Activated naive CD4-positive, alpha-beta T cell treated with anti-CD3 and anti-CD28 coated beads for 36 hours (primary cell): ENCODE results near the gene CHST12. TPM values are rescaled to one million over a fixed set of nuclear protein-coding genes. Genes with fewer than 3 reads are reported as not detected.
A peak's percentile ranks its signal among the peaks of the same experiment; 100 is the strongest.

Experiments
- CTCF ChIA-PET: fragments of 350-600 bp; sonication (Branson Sonifier 250); formaldehyde crosslinking; loops from one replicate; lab custom pipeline; 2021; ENCODE audit warnings: antibody characterized with exemption; lab: Charles Lee
- DNase-seq: peaks from one replicate; pipeline ENCODE4 v3.0.0-alpha.2; 2020
- H3K27ac Mint-ChIP-seq: one replicate; pipeline ENCODE4 v1.8.0; 2021; ENCODE audit warnings: mild to moderate bottlenecking, mixed read lengths
- H3K27me3 Mint-ChIP-seq: one replicate; pipeline ENCODE4 v1.8.0; 2021; ENCODE audit warnings: low read depth, mixed read lengths
- H3K36me3 Mint-ChIP-seq: one replicate; pipeline ENCODE4 v1.8.0; 2021; ENCODE audit warnings: low read depth, mixed read lengths
- H3K4me1 Mint-ChIP-seq: one replicate; pipeline ENCODE4 v1.8.0; 2021; ENCODE audit warnings: low read depth, mixed read lengths
- H3K4me3 Mint-ChIP-seq: one replicate; pipeline ENCODE4 v1.8.0; 2021; ENCODE audit warnings: mild to moderate bottlenecking, moderate library complexity, mixed read lengths
- H3K9me3 Mint-ChIP-seq: one replicate; pipeline ENCODE4 v1.8.0; 2021; ENCODE audit warnings: mixed read lengths
- intact Hi-C: fragments of 100-400 bp; cut with micrococcal nuclease; formaldehyde crosslinking; loops from one replicate; pipeline ENCODE4 v1.15.1; 2023
- total RNA-seq, 2 experiments: library from RNA; stranded (reverse); gene quantifications; one replicate each; pipeline ENCODE4 v1.2.3, GENCODE V29; 2021

Gene CHST12
- total RNA-seq, 2 experiments from 2014 or later = 0.62 to 0.64 TPM

DNA sequence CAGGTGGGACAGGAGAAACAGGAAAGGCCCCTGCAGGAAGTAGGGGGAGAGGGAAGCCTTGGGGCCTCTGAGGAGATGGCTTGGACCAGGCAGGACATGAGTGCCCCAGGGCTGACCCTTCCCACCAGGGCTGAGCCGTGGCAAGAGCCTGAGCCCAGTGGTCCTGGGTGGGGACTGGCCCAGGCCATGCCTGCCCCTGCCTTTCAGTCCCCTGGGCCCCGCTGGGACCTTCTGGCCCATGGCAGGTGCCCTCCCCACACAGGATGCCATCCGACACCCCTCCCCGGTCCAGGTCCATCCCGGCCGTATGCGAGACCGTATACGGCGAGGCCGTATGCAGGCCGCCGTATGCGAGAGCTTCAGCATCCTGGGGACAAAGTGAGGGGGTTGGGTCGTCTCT is 70.8 kb downstream of the CHST12 start:
- Mint-ChIP-seq H3K9me3 (no peaks in the 10 kb centered on the region), H3K27me3 (peaks cover 4% of the 10 kb centered on the region), H3K27ac (no peak overlapping the region), H3K4me1 (no peaks in the 10 kb centered on the region), H3K36me3 (no peaks in the 10 kb centered on the region), H3K4me3 (no peak overlapping the region)
- no peak for DNase-seq
- intact Hi-C loops = no loop called here
- CTCF ChIA-PET = no interaction called here

DNA sequence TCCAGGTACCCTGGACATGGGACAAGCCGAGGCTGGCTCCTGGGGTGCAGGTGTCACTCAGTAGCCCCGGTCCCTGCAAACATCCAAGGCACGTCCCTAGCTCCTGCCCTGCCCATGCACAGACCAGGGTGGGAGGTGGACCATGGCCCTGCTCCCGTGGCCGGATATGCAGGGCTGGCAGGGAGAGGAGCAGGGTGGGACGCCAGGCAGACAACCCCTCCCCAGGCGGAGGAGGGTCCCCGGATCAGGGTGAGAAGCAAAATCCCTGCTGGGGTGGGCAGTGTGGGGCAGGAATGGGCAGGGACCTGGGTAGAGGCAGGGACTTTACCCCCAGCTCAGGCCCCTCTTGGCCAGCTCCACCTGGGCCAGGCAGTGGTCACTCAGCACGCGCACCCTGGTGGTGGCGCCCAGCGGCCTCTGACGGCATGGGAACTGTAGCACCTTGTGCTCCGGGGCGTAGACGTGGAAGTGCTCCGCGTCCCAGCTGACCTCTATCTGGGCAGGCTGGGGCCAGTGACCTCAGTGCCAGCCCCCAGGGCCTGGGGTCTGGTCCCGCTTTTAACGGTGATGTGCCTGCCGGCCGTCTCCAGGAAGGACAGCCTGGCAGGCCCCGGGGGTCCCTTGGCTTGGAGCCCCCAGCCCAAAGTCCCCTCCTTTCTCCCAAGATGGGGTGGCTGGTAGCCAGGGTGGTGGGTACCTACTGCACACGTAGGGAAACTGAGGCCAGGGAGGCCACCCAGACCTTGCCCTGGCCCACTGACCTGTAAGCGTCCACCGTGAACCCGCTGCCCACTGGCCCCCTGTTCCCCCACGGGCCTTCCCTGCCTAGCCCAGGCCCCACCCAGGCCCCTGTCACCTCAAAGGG is 71.6 kb downstream of the CHST12 start:
- H3K36me3 Mint-ChIP-seq = no peaks in the 10 kb centered on the region
- H3K9me3 Mint-ChIP-seq = no peaks in the 10 kb centered on the region
- intact Hi-C loops = loop anchor here (5.0 kb wide), 2 partner anchors 52 to 82 kb away; partner anchors contain the start of genes BRAT1 and IQCE
- H3K27ac Mint-ChIP-seq = no peak overlapping the region
- no peak for DNase-seq
- no peaks in the 10 kb centered on the region for H3K4me1 Mint-ChIP-seq
- no peak overlapping the region for H3K4me3 Mint-ChIP-seq
- CTCF ChIA-PET = no interaction called here
- peaks cover 4% of the 10 kb centered on the region for H3K27me3 Mint-ChIP-seq

GRCh38 chr7:2475678-2476015 is 72.2 kb downstream of the CHST12 start:
- Mint-ChIP-seq H3K9me3 (no peaks in the 10 kb centered on the region), H3K4me3 (no peak overlapping the region), H3K27me3 (peaks cover 1% of the 10 kb centered on the region), H3K4me1 (no peaks in the 10 kb centered on the region), H3K36me3 (no peaks in the 10 kb centered on the region), H3K27ac (no peak overlapping the region)
- DNase-seq = no peak
- CTCF ChIA-PET = no interaction called here
- intact Hi-C loops = loop anchor here (5.0 kb wide), 2 partner anchors 52 to 82 kb away; partner anchors contain the start of genes BRAT1 and IQCE

- CTCF ChIA-PET = no interaction called here
- DNase-seq = no peak
- Mint-ChIP-seq H3K4me1 (no peaks in the 10 kb centered on the region), H3K9me3 (no peaks in the 10 kb centered on the region), H3K27ac (no peak within 1 kb of the TSS), H3K4me3 (no peak within 1 kb of the TSS), H3K27me3 (no peaks in the 10 kb centered on the region), H3K36me3 (no peaks in the 10 kb centered on the region)
- intact Hi-C loops = loop anchor here (5.0 kb wide), 2 partner anchors 51 to 81 kb away; partner anchors contain the start of genes BRAT1 and IQCE
Observed at GRCh38 chr7:2476298-2476697, 72.9 kb downstream of the CHST12 start, which contains the start of gene GRIFIN. GRIFIN (minus strand) TSS chr7:2476398; CDS start chr7:2476383, 15 bp downstream.

DNA sequence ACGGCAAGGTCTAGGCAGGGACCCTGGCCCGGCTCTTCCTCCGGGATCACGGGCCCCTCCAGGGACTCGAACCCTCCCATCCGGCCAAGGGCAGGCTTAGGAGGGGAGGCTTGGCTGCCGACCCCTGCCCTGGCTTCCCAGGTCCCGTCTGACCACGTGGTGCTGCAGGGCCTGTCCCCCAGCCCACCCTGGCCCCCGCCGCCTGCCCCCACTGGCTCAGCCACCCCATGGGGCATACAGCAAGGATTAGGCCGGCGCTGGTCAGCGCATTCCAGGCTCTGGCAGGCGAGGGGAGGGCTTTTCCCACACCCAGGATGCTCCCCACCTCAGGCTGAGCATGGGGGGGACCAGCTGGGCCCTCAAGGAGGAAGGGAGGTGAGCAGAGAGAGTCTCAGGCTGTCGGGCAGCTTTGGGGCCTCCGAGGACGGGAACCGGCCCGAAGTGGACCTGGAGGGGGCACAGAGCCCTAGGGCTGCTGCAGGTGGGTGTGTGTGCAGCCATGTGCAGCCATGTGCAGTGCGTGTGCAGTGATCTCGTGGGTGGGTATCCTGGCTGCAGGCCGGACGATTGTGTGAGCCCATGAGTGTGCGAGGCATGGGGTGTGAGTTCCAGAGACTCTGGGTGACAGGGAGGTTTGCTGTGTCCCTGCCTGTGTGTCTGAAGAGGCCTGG is 73.5 kb downstream of the CHST12 start:
- H3K4me1 Mint-ChIP-seq = no peaks in the 10 kb centered on the region
- H3K4me3 Mint-ChIP-seq = no peak overlapping the region
- no peaks in the 10 kb centered on the region for H3K9me3 Mint-ChIP-seq
- H3K27ac Mint-ChIP-seq = no peak overlapping the region
- CTCF ChIA-PET = interaction anchor here (0.5 kb wide), 1 partner anchor 457 kb away, joined by 3 read pairs; no protein-coding TSS in a partner anchor
- no peak for DNase-seq
- H3K36me3 Mint-ChIP-seq = no peaks in the 10 kb centered on the region
- H3K27me3 Mint-ChIP-seq = no peaks in the 10 kb centered on the region
- intact Hi-C loops = loop anchor here (1.0 to 5.0 kb wide), 3 partner anchors 50 to 91 kb away; partner anchors contain the start of genes BRAT1 and IQCE

DNA sequence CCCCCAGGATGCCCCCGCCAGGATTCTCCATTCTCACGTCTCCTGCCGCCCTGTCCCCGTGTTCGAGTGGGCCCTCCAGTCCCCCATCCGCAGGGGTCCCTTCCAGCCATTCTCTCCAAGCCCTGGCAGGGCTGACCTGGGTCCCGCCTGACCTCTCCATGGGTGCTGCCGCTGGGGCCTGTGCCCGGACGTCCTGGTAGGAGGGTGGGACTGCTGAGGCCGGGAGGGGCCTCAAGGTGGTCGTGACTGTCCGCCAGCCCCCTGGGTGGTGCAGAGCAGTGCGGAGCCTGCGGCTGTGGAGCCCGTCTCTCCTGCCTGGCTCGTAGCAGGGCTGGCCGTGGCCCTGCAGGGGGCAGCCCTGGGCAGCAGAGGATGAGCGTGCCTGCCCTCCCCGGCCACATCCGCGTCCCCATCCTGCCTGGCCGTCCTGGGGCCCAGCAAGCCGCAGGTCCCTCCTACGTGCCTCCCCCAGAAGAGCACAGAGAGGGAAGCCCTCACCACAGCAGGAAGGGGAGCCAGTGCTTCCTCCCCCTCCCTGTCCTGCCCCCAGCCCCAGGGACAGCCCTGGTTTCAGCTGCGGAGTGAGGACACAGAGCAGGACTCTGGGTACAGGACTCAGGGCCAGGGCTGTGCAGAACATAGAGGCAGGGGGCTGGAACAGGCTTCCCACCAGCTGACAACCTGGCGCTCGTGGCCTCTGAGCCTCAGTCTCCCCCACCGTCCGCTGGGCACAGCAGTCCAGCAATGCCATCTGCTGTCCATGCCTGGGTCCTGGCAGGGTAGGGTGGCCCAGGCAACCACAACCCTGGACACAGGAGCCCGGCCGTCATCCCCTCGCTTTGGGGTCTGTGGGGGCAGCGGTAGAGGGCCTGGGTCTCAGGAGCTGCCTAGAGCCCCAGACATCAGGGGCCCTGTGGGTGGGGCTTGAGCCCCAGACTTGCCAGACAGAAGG is 74.3 kb downstream of the CHST12 start:
- CTCF ChIA-PET = interaction anchor here (0.5 to 1.8 kb wide), 7 partner anchors 9 to 1225 kb away, joined by 3 to 6 read pairs (median 4); no protein-coding TSS in a partner anchor
- Mint-ChIP-seq H3K27me3 (no peaks in the 10 kb centered on the region), H3K4me3 (no peak overlapping the region), H3K36me3 (no peaks in the 10 kb centered on the region), H3K27ac (no peak overlapping the region), H3K9me3 (peaks cover 2% of the 10 kb centered on the region), H3K4me1 (no peaks in the 10 kb centered on the region)
- intact Hi-C loops = loop anchor here (1.0 to 5.0 kb wide), 3 partner anchors 50 to 91 kb away; partner anchors contain the start of genes BRAT1 and IQCE
- peak; percentile 68 for DNase-seq

DNA sequence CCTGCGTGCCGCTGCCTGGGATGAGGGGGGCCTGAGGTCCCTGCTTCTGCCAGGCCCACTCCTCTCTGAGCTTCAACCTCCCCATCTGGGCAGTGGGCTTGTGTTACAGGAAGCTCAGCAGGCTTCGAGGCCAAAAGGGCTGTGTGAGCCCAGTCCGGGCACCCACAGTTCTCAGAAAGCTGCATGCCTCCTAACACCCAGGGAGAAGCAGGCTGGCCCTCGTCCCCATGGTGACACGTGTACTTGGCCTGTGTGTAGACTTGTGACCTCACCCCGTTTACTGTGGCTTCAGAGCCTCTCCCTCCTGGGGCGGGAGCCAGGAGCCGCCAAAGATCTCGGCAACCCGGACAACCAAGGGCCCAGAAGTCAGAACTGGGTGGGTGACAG is 75.0 kb downstream of the CHST12 start:
- CTCF ChIA-PET = interaction anchor here (0.9 to 1.8 kb wide), 6 partner anchors 9 to 1224 kb away, joined by 3 to 6 read pairs (median 4); no protein-coding TSS in a partner anchor
- no peak for DNase-seq
- no peak overlapping the region for H3K4me3 Mint-ChIP-seq
- no peaks in the 10 kb centered on the region for H3K27me3 Mint-ChIP-seq
- no peaks in the 10 kb centered on the region for H3K36me3 Mint-ChIP-seq
- H3K9me3 Mint-ChIP-seq = peaks cover 8% of the 10 kb centered on the region
- H3K27ac Mint-ChIP-seq = no peak overlapping the region
- intact Hi-C loops = loop anchor here (5.0 kb wide), 2 partner anchors 49 to 79 kb away; partner anchors contain the start of genes BRAT1 and IQCE
- H3K4me1 Mint-ChIP-seq = no peaks in the 10 kb centered on the region

- DNase-seq = no peak
- Mint-ChIP-seq H3K27me3 (no peaks in the 10 kb centered on the region), H3K4me3 (no peak overlapping the region), H3K36me3 (no peaks in the 10 kb centered on the region), H3K9me3 (peaks cover 8% of the 10 kb centered on the region), H3K27ac (no peak overlapping the region), H3K4me1 (no peaks in the 10 kb centered on the region)
- intact Hi-C loops = loop anchor here (5.0 kb wide), 2 partner anchors 49 to 79 kb away; partner anchors contain the start of genes BRAT1 and IQCE
- CTCF ChIA-PET = interaction anchor here (0.9 to 1.8 kb wide), 6 partner anchors 10 to 1224 kb away, joined by 3 to 6 read pairs (median 4); no protein-coding TSS in a partner anchor
Observed at GRCh38 chr7:2478800-2479199, 75.4 kb downstream of the CHST12 start.

- intact Hi-C loops = loop anchor here (5.0 kb wide), 2 partner anchors 48 to 78 kb away; partner anchors contain the start of genes BRAT1 and IQCE
- no peak for DNase-seq
- Mint-ChIP-seq H3K9me3 (peaks cover 8% of the 10 kb centered on the region), H3K27me3 (no peaks in the 10 kb centered on the region), H3K4me1 (no peaks in the 10 kb centered on the region), H3K4me3 (no peak overlapping the region), H3K27ac (no peak overlapping the region), H3K36me3 (no peaks in the 10 kb centered on the region)
- CTCF ChIA-PET = interaction anchor here (1.2 to 1.9 kb wide), 4 partner anchors 10 to 50 kb away, joined by 4 to 6 read pairs (median 5); no protein-coding TSS in a partner anchor
Observed at GRCh38 chr7:2479276-2480069, 76.1 kb downstream of the CHST12 start.

DNA sequence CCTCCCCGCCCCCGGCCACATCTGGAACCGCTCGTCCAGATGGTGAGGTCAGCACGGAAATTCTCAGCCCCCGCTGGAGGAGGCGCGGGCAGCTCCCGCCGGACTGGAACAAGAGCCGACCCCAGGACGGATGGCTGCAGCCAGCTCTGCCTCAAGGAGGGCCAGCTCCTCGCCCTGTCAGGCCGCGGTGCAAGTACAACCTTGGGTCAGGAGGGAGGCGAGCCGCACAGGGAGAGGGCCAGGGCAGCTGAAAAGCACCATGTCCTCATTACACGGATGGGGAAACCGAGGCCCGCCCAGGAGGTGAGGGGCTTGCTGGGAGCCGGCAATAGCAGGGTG is 76.6 kb downstream of the CHST12 start:
- intact Hi-C loops = no loop called here
- no peak overlapping the region for H3K4me3 Mint-ChIP-seq
- CTCF ChIA-PET = interaction anchor here (1.9 kb wide), 1 partner anchor 29 kb away, joined by 6 read pairs; no protein-coding TSS in a partner anchor
- peaks cover 8% of the 10 kb centered on the region for H3K9me3 Mint-ChIP-seq
- DNase-seq = no peak
- no peaks in the 10 kb centered on the region for H3K36me3 Mint-ChIP-seq
- no peaks in the 10 kb centered on the region for H3K4me1 Mint-ChIP-seq
- H3K27me3 Mint-ChIP-seq = no peaks in the 10 kb centered on the region
- H3K27ac Mint-ChIP-seq = no peak overlapping the region

GRCh38 chr7:2481195-2481594 is 77.8 kb downstream of the CHST12 start:
- intact Hi-C loops = no loop called here
- H3K4me1 Mint-ChIP-seq = no peaks in the 10 kb centered on the region
- H3K4me3 Mint-ChIP-seq = no peak overlapping the region
- CTCF ChIA-PET = no interaction called here
- H3K9me3 Mint-ChIP-seq = peaks cover 8% of the 10 kb centered on the region
- H3K36me3 Mint-ChIP-seq = no peaks in the 10 kb centered on the region
- no peak overlapping the region for H3K27ac Mint-ChIP-seq
- no peaks in the 10 kb centered on the region for H3K27me3 Mint-ChIP-seq
- no peak for DNase-seq
